Subcutaneous adipose tissue (tissue), 4 donors: Measurements from ENCODE around the gene SORCS3. TPM values are rescaled to one million over a fixed set of nuclear protein-coding genes. Genes with fewer than 3 reads are reported as not detected.

ENCODE experiments used
- CTCF ChIP-seq: fragments of 450-650 bp; IDR thresholded peaks from one replicate; pipeline ENCODE4 v1.5.1; 2016; ENCODE audit warnings: low read depth, mild to moderate bottlenecking, control low read depth, antibody characterized with exemption, moderate library complexity
- total RNA-seq, 4 donors: library from RNA; depleted of rRNA; stranded (reverse); fragments of >200 nt; gene quantifications; one replicate each; pipeline ENCODE4 v1.1.0, GENCODE V29; 2016

SORCS3 gene
- total RNA-seq, 4 donors from 2014 or later: not detected

- no peak for TF ChIP-seq CTCF
Observed at GRCh38 chr10:104762793-104763192, 121.7 kb downstream of the SORCS3 start.

GRCh38 chr10:104766341-104766740, 125.3 kb downstream of the SORCS3 start:
- no peak for TF ChIP-seq CTCF

- no peak for TF ChIP-seq CTCF
Observed at GRCh38 chr10:104767282-104767681, 126.2 kb downstream of the SORCS3 start.

- TF ChIP-seq CTCF: no peak
Observed at GRCh38 chr10:104767745-104768144, 126.7 kb downstream of the SORCS3 start.

GRCh38 chr10:104773105-104773504, 132.0 kb downstream of the SORCS3 start:
- TF ChIP-seq CTCF: no peak

- TF ChIP-seq CTCF: no peak
Observed at GRCh38 chr10:104774234-104774633, 133.1 kb downstream of the SORCS3 start.

- TF ChIP-seq CTCF: no peak
Observed at GRCh38 chr10:104777086-104777799, 136.2 kb downstream of the SORCS3 start.
